ENCODE measurements around the gene PLG.

GRCh38 chr6:160766989-160767646 lies 65.1 kb downstream of the PLG start:
- peak; percentile 83 for TF ChIP-seq CTCF (IDR thresholded peaks at IDR 0.05; ENCODE audit: insufficient read depth, low read length, poor library complexity, severe bottlenecking)
- no peak for TF ChIP-seq EZH2phosphoT487 (conservative IDR thresholded peaks at IDR 0.05; ENCODE audit: low read length)
